ENCODE measurements around the gene KCNJ6. TPM values are rescaled to one million over a fixed set of nuclear protein-coding genes. Genes with fewer than 3 reads are reported as not detected.

The KCNJ6 gene
- total RNA-seq, 1 donor from 2014 or later: 4.4 TPM

DNA sequence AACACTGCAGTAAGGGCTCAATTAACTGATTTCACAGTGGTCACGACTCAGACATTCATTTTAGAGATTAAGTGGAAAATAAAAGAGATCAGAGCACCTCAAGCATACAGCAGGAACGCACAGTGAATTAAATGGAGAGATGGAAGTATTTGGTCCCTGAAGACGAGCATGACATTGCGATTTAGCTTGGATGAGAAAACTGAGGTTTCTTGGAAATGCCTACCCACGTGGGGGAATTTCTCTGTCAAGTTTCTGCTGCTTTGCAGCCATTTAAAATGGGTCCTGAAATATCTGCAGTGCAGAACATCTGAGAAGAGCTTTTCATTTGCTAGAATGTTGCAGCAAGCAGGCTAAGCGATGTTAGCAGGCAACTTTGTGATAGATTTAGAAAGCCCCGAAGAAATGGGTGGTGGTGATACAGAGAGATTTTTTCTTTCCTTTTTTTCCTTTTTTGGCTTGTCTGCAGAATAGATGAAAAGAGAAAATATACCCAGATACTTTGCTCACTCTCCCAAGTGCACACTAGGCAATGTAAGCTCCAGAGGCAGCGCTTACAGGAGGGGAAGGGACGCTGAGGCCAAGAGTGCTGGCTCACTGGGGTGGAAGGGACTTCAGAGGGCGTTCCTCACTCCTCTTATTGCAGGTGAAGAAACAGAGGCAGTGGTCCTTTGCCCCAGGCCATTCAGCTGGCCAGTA is 258.0 kb downstream of the KCNJ6 start:
- peak overlapping the region; percentile 97 for H3K27ac Mint-ChIP-seq (ENCODE audit: unreplicated experiment)
- TF ChIP-seq, protein P1, sequence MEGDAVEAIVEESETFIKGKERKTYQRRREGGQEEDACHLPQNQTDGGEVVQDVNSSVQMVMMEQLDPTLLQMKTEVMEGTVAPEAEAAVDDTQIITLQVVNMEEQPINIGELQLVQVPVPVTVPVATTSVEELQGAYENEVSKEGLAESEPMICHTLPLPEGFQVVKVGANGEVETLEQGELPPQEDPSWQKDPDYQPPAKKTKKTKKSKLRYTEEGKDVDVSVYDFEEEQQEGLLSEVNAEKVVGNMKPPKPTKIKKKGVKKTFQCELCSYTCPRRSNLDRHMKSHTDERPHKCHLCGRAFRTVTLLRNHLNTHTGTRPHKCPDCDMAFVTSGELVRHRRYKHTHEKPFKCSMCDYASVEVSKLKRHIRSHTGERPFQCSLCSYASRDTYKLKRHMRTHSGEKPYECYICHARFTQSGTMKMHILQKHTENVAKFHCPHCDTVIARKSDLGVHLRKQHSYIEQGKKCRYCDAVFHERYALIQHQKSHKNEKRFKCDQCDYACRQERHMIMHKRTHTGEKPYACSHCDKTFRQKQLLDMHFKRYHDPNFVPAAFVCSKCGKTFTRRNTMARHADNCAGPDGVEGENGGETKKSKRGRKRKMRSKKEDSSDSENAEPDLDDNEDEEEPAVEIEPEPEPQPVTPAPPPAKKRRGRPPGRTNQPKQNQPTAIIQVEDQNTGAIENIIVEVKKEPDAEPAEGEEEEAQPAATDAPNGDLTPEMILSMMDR (IDR thresholded peaks at IDR 0.05): no peak
- no peaks in the 10 kb centered on the region for H3K36me3 Mint-ChIP-seq (ENCODE audit: low read depth)
- H3K4me3 Mint-ChIP-seq (ENCODE audit: unreplicated experiment): no peak overlapping the region
- no peak for DNase-seq (ENCODE audit: low spot score)
- no peaks in the 10 kb centered on the region for H3K27me3 Mint-ChIP-seq (ENCODE audit: low read depth)
- peaks cover 24% of the 10 kb centered on the region for H3K4me1 Mint-ChIP-seq (ENCODE audit: low read depth)
- H3K9me3 Mint-ChIP-seq (ENCODE audit: low read depth): peaks cover 4% of the 10 kb centered on the region

GRCh38 chr21:37656899-37657298 is 259.4 kb downstream of the KCNJ6 start:
- Mint-ChIP-seq H3K4me3 (ENCODE audit: unreplicated experiment) (no peak overlapping the region), H3K36me3 (ENCODE audit: low read depth) (no peaks in the 10 kb centered on the region), H3K9me3 (ENCODE audit: low read depth) (no peaks in the 10 kb centered on the region), H3K27me3 (ENCODE audit: low read depth) (no peaks in the 10 kb centered on the region), H3K27ac (ENCODE audit: unreplicated experiment) (peak overlapping the region; percentile 42), H3K4me1 (ENCODE audit: low read depth) (peaks cover 24% of the 10 kb centered on the region)
- no peak for DNase-seq (ENCODE audit: low spot score)
- TF ChIP-seq, protein P1 (IDR thresholded peaks at IDR 0.05): no peak

DNA sequence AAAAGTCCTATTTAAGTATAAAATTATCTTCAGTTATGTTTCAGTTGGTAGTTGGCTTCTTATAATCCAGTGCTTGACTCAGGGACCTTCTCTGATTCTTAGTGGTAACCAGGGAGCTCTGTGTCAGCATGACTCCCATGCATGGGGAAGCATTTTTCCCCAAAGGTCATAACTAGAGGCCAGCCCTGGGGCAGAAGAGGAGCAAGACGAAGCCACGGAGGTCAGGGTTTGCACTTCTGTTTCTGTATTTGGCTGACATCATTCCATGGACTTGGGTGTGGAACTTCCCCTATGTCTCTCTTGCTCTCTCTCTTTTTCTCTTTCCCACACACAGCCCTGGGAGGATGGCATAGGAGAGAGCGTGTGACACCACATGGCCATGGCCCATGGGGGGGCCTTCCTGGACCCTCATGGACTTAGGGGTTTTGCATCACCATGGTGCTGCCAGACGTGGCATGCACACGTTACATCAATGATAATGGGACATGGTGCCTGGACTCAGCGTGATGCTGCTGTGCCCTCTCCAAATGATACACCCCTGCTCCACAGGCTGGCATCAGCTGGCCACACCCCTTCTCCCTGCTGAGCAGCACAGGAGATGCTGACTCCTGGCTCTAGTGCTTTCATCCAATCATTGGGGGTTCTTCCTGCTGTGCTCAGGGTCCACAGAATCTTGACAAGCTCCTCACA is 260.5 kb downstream of the KCNJ6 start:
- TF ChIP-seq, protein P1 (IDR thresholded peaks at IDR 0.05): no peak
- no peak overlapping the region for H3K4me3 Mint-ChIP-seq (ENCODE audit: unreplicated experiment)
- H3K27me3 Mint-ChIP-seq (ENCODE audit: low read depth): no peaks in the 10 kb centered on the region
- no peak overlapping the region for H3K27ac Mint-ChIP-seq (ENCODE audit: unreplicated experiment)
- no peak for DNase-seq (ENCODE audit: low spot score)
- H3K36me3 Mint-ChIP-seq (ENCODE audit: low read depth): no peaks in the 10 kb centered on the region
- peaks cover 24% of the 10 kb centered on the region for H3K4me1 Mint-ChIP-seq (ENCODE audit: low read depth)
- H3K9me3 Mint-ChIP-seq (ENCODE audit: low read depth): no peaks in the 10 kb centered on the region

DNA sequence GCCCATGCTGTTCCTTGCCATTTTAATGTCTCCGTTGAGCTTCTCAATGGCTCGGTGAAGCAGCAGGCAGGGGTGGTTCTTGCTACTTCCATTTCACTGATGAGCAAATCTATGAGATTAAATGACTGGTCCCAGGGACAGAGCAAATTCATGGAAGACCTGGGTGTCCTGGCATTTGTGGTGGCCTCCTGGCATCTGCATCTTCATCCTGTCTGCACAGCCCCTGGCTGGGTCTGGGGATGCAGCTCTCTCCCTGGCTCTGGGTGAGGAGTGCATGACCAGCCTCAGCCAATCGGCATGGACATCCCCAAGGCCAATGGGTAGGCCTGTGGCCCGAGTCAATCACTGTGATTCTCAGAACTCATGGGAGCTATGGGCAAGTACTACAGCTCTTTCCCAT is 261.7 kb downstream of the KCNJ6 start:
- Mint-ChIP-seq H3K4me1 (ENCODE audit: low read depth) (peaks cover 19% of the 10 kb centered on the region), H3K4me3 (ENCODE audit: unreplicated experiment) (no peak overlapping the region), H3K36me3 (ENCODE audit: low read depth) (no peaks in the 10 kb centered on the region), H3K27ac (ENCODE audit: unreplicated experiment) (no peak overlapping the region), H3K9me3 (ENCODE audit: low read depth) (no peaks in the 10 kb centered on the region), H3K27me3 (ENCODE audit: low read depth) (no peaks in the 10 kb centered on the region)
- TF ChIP-seq, protein P1 (IDR thresholded peaks at IDR 0.05): no peak
- no peak for DNase-seq (ENCODE audit: low spot score)

DNA sequence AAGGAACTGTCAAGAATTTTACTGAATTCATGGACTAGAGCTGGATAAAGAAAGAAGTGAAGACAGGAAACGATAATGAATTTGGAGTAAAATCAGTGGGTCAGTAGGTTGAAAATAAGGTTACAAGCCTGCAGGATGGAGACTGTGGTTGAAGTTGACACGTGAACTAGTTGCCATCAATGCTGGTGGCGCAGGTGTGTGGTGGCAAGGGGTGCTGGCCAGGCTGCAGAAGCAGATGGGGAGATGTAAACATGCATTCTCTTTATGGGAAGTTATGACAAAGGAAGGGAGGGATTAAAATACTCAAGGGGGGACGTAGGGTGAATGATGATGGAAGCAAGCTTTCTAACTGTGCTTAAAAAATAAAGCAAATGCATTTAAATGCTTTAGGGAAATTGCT is 263.1 kb downstream of the KCNJ6 start:
- TF ChIP-seq, protein P1 (IDR thresholded peaks at IDR 0.05): no peak
- Mint-ChIP-seq H3K4me1 (ENCODE audit: low read depth) (peaks cover 6% of the 10 kb centered on the region), H3K27me3 (ENCODE audit: low read depth) (no peaks in the 10 kb centered on the region), H3K27ac (ENCODE audit: unreplicated experiment) (no peak overlapping the region), H3K9me3 (ENCODE audit: low read depth) (no peaks in the 10 kb centered on the region), H3K36me3 (ENCODE audit: low read depth) (no peaks in the 10 kb centered on the region), H3K4me3 (ENCODE audit: unreplicated experiment) (no peak overlapping the region)
- DNase-seq (ENCODE audit: low spot score): no peak

Data from chondrocyte (in vitro differentiated cells).